Hepatic stellate cell (primary cell): ENCODE results near the gene PLCB1.
"Not testable (repeated sequence)": the region's sequence is repeated elsewhere in the genome, so short reads cannot be mapped to it uniquely, and the experiment has no call there.

Experiments
- DNase-seq: peaks from one replicate; pipeline ENCODE4 v3.0.0; 2011; ENCODE audit warnings: low spot score

PLCB1 gene

DNA sequence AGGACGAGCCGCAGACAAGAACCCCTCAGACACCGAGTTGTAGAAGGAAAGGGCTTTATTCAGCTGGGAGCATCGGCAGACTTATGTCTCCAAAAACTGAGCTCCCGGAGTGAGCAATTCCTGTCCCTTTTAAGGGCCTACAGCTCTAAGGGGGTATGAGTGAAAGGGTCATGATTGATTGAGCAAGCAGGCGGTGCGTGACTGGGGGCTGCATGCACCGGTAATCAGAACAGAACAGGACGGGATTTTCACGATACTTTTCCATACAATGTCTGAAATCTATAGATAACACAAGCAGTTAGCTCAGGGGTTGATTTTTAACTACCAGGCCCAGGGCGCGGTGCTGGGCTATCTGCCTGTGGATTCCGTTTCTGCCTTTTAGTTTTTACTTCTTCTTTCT is 710.5 kb downstream of the PLCB1 start:
- DNase-seq = no peak

DNA sequence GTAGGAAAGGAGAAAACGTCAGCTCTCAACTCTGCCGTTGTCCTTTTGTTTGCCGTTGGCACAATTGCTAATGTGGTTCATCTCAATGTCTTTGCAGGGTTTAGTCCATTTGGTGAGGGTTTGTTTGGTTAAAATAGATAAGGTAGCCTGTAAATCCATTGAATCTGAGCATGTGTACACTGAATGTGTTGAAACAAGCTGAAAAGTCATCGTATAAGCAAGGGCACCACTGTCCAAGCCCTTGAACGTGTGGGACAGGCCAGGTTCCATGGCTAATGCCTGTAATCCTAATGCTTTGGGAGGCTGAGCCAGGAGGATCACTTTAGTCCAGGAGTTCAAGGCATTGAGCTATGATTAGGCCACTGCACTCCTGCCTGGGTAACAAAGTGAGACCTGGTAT is 712.1 kb downstream of the PLCB1 start:
- no peak for DNase-seq

DNA sequence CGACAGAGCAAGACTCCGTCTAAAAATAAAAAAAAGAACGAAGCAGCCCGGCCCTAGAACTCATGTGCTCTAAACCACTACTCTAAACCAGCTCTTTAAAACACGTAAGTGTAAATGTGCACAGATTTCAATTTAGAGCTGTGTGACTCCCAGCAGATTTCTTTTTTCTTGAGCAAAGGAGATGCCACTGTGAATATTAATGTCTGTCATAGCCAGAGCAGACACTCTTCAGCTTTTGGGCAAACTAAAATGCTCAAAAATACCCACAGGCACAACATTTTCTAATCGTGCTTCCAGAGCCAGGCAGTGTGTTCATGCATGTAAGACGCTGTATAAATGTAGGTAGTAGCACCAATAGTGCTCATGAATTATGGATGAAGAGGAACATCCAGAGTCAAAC is 717.9 kb downstream of the PLCB1 start:
- no peak for DNase-seq

DNA sequence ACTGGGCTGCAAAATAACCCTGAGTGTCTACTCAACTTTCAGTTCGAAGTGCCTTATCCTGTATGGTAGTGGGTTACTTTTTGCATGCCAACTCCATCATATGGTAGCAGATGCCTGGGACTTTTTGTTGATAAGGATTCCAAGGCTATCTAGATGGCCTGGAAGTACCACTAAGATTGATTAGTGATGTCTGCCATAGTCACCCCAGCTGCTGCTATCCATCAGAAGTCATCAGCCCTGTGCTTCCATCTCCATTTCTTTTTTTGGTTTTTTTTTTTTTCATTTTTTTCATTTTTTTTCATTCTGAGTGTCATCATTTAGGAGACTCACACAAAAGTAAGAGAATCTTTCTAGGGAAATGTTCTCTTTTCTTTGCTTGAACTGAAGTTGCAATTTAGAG is 719.4 kb downstream of the PLCB1 start:
- no peak for DNase-seq

DNA sequence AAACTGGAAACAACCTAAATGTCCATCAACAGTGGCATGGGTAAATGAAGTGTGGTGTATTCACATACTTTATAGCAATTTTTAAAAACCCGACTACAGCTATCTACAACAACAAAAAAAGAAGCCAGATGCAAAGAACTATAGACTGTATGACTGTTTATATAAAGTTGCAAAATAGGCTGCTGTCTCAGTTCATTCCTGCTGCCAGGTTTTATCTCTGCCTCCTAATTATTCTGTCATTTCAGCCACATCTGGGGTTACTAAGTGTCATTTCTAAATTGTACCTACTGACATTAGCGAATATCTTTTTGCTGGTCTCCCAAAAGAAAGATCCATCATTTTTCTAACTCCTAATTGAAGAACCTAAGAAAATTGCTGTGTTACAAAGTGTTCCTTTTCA is 719.9 kb downstream of the PLCB1 start:
- not testable (repeated sequence) for DNase-seq

DNA sequence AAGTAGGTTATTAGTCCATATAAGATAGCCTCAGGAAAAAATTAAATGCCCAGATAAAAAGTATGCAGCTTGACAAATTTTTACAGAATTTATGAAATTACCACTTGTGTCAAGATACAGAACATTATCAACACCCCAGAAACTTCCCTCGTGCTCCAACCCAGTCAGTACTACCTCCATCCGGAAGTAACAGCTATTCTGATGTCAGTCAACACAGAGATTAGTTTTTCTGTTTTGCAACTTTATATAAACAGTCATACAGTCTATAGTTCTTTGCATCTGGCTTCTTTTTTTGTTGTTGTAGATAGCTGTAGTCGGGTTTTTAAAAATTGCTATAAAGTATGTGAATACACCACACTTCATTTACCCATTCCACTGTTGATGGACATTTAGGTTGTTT is 721.1 kb downstream of the PLCB1 start:
- not testable (repeated sequence) for DNase-seq

DNA sequence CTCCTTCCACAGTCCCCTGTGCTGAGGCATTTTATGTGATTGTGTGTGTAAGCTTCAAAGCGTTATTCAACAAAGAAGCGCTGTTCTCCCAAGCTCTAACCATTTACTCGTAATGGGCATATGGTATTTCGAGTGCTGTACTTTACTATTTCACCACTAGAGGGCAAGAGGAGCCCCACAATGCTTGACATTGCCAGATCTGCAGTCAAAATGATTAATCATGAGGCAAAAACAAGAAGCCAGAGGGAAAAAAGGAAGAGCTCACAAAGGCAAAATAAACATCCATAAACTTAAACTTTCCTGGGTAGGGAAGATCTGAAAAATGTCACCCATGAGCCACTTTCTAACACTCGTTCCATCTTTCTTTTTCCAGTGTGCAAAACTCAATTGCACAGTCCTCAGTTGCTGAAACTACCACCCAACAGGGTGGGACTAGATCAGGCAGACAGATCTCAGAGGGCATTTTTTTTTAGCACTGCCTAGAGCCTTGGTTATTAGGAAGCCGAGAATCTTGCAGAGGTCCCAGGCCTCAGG is 721.8 kb downstream of the PLCB1 start:
- peak; percentile 55 for DNase-seq

DNA sequence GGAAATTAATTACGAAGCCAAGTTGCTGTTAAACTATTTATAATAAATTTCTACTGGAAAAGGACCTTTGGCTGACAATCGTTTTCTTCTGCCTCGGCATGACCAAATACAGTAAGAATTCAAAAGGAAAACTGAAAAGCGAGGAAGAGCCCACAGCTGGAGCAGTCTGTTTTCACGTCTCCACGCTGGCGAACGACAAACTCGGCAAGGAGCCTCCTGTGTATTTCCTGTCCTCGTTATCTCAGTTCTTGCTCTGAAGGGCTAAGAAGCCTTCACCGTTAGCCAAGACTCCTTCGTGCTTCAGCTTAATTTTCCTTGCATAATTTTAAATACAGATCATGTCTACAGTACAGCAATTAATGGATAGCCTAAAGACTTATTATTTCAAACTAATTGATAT is 722.5 kb downstream of the PLCB1 start:
- DNase-seq = peak; percentile 22

DNA sequence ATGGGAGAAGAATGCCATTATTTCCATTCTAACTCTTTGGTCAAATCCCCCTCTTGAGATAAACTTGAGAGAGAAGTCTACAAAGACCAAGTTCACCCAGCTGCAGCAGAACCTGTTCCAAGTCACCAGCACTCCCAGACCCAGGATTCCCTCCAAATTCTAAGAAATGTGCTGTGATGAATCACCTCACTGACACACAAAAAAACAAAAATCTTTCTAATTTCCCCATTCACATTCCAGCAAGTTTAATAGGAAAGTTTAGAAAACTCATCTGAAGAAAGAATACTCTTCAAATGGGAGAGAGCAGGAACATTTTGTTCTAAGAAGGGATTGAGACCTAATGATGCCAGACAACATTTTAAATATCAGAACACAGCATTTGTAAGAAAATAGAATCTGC is 723.2 kb downstream of the PLCB1 start:
- DNase-seq = peak; percentile 9

DNA sequence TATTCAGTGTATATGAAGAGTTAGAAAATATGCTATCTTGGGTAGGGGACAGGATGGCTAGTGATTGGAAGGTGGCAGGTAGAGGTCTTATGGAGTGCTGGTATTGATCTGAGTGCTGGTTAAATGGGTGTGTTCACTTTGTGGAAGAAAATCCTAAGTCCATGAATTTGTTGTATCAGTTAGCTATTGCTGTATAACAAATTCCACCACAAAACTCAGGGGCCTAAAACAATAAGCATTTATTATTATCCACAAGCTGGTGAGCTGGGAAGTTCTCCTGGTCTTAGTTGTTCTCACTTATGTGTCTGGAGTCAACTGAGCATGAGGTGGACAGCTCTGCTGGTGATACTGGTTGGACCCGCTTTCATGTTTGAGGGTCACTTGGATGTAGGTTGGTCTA is 724.6 kb downstream of the PLCB1 start:
- no peak for DNase-seq

DNA sequence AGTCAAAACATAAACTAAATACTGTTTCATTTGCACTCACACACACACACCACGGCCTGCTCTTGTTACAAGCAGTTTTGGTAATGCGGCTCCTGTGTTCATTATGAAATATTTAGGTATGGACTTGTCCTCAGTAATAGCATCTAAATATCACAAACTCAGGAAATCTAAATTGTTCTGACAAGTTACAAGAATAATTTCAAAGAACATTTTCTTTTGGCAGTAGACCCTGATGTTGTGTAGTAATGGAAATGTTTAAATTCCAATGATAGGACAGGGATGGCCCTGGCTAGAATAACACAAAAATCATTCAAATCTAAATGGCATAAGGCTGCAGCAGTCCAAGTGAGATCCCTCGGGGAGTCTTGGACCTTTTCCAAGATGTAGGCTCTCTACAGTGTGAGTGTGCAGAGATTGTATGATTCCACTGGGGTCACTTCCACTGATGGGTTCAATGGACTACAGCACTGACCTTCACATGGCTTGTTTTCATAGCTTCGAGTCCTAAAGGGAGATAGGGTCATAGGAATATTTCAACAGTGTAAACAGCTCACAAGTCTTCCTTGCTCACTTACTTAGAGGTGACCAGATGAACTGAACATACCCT is 726.2 kb downstream of the PLCB1 start:
- no peak for DNase-seq

DNA sequence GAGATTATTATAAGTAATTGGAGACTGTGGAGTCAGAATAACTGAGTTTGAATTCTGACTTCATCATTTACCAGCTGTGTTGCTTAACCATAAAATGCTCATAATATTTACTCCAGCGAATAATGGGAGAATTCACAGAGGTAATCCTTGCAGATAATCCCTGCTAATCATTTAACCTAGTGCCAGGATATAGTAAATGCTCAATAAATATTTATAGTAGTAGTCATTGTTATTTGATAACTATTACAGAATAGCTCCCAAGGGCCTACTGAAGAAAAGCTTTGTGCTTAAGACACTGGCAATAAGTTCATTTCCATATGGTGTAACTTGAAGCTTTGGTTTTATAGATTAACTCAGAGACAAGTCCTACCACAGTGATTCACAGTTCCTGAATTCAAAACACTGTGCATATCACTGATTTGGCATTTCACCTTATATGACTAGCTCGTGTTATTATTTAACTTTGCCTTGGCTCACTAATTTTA is 728.0 kb downstream of the PLCB1 start:
- peak; percentile 26 for DNase-seq

DNA sequence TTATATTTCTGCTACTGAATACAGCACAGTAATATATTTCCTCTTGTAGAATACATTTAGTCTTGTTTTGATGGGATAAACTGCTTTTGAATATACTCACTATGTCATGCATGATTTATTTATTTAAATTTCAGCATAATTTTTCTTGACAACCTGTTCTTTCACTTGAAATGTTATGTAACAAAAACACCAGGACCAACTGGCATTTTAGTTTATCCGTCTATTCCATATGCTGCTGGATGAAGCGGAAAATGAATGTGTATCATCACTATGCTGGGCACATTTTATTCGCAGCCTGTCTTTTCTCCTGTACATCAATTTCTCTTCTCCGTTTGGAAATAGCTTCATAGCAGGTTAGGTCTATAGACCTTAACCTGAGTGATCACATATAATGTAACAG is 730.0 kb downstream of the PLCB1 start:
- DNase-seq = no peak

DNA sequence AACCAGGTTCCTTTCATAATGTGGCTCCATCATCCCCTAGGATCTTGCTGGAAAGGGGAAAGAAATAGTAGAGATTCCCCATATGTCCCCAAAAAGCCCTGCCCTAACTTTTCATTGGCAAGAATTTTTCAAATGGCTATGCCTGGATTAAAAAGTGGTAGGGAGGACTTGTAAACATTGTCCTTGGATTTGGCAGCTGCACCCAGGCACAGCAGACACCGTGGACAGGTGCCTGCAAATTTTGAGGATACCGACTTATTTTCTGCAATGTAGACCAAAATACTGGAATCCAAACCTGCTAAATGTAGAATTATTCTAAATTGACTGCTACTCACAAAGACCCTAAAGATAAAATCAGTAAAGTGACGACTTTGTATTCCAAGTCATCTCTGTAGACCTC is 733.6 kb downstream of the PLCB1 start:
- DNase-seq = no peak

DNA sequence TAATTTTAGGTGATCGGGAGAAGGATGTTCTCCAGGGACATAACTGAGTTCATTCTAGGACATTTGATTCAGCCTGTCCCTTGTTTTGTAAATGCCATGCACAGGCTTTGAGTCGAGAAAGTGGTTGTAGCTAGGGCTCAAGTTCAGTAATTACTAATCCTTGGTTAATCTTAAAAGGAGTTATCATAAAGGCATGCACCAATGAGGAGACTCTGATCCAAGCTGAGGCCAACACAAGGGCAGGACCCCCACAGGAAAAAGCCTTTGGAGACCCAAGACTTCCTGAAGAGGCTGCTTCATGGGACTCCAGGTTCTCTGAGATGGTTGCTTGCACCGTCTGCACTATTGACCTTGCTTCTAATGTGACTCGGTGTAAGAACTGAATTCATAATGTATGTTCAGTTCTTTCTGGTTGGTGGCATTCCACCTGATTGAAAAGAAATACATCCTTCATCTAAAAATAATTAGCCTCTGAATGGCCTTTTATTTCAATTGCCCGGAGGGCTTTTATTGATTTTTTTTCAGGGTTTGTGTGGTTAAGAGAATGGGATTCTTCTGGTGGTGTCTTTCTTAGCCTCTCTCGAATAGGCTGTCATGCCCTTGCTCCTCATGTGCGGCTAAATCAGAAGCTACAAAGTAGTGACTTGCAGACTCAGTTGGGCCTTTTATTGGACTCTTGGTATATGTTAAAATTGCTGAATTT is 735.1 kb downstream of the PLCB1 start:
- no peak for DNase-seq

DNA sequence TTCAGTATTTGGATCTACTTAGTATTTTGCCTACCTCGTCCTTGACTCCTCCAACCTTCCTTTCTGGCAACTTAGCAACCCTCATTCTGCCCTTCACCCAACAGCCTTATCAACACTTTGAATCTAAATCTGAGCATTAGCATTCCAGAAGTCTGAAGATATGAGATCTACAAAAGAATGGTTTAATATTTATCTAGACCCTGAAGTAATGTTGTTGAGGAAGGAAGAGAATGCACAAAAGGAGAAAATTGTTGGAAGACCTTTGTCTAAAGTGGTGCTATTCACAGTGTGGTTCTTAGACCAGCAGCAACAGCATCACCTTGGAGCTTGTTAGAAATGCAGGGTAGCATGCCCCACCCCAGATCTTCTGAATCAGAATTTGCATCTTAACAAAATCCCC is 738.6 kb downstream of the PLCB1 start:
- DNase-seq = no peak

DNA sequence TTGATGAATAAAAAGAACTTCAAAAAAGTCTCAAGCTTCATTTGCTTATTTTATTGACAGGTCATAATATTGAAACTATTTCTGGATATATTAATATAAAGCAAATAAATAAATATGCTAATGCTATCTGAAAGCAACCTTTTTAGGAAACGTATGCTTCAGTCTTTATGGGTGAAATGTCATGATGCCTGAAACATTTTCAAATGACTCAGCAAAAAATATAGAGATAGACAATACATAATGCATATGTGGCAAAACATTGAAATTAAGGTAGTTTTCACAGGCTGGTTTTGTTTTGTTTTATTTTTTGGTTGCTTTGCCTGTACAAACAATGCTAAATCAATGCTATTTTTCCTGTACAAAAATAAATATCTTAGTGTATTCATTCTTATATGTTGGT is 742.4 kb downstream of the PLCB1 start:
- no peak for DNase-seq

DNA sequence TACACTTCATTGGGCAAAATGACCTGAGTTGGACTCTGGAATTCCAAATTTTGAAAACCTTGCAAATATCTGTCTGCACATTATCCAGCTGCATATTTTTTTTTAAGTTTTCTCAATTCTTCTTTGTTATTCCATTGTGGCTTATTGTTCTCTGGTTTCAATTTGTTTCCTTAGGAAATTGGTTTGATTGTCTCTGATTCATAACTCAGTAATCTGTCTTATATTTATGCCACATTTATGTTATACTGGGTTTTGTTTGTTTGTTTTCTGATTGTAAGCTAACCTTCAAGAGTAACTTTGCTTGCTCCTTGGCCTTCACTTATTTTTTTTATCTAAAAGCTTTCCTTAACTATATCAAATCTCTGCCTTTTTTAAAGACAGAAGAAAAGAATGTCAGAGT is 743.5 kb downstream of the PLCB1 start:
- DNase-seq = no peak

DNA sequence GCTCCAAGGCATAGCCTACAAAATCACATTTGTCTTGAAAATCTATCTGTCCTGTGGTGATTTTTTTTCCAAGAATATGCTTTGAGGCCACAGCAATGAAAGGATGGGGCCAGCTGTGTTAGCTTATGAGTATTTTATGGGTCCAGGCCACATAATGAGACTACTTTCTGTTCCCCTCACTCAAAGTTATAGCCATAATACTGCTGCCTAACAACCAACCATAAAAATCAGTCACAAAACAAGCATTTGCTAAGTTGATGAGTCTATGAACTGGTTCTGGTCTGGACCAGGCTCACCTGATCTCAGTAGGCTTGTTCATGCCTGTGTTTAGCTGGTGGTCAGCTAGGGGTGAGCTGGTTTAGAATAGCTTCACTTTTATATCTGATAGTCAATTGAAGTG is 744.3 kb downstream of the PLCB1 start:
- no peak for DNase-seq

DNA sequence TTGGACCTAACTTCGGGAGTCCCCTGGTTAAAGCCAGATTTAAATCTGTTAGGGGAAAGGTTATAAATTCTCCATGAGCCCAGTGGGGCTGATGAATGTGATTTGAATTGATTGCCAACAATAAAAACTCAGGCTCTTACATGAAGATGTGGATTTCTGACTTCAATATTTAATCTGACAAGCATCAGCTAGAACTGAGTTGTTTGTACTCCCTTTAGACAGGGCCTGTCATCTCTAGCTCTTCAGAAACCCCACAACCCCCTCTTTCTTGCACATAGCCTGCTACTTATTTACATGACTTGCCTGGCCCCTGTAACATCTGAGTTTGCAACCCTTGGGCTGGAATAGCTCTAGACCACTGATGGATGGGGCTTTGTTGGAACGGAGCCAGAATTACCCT is 745.2 kb downstream of the PLCB1 start:
- no peak for DNase-seq

DNA sequence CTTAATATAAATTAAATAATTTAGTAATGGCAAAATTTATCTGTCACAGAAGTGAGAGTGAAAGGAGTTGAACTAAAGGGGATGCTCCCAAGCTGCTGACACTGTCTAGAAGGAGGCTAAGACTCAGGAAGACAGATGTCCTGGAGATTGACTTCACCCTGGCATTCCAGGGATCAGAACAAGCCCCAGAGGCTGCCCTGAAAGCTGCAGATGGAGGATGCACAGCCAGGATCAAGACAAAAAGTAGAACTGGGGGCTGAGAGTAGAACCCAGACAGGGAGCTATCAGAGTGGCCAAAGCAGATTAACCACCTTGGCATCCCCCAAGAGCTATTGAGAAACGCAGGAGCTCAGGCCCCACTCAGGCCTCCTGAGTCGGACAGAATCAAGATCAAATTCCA is 747.6 kb downstream of the PLCB1 start:
- DNase-seq = no peak

DNA sequence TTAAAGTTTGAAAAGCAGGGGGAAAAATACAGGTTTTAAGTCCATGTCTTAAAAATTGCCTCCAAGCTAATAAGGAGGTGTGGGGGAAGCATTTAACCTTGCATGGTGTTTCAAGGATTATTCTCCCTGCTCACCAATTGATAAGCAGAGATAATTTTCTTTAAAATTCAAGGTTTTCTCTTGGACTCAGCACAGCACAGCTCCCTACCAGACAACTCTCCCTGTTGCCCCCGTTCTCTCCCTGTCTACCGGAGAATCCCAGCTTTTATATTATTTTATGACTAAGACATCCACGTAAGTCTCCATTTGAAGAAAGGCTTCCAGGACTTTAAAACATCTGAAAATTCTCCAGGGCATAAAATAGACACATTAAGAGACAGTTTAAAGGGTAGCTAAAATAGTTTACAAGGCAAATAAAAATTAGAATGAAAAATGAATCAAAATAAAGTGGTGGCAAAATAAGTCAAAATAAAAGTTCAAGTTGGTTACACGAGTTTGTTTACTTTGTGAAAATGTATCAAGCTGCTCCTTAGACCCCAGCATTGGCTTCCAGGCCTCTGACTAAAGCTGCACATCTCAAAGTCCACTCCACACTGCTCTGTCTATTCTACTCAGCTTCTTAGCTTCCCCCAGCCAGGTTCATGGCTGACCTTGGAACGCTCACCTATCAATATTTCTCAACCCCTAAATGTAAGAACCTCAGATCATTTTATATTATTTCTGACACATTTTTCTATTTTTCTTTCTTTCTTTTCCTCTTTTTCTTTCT is 748.2 kb downstream of the PLCB1 start:
- no peak for DNase-seq

DNA sequence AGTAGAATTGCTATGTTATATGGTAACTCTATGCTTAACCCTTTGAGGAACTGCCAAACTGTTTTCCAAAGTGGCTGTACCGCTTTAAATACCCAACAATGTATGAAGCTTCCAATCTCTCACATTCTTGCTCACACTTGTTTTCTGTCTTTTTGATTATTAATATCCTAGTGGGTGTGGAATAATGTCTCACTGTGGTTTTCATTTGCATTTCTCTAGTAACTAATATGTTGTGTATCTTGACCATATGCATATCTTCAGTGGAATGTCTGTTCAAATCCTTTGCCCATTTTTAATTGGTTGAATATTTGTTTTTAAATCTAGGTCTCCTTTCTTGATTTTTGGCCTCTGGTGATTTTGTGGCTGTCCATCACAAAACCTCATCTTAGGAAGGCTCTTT is 759.0 kb downstream of the PLCB1 start:
- DNase-seq = no peak
